HepG2 (cell line): ENCODE results near the gene STK36. TPM values are rescaled to one million over a fixed set of nuclear protein-coding genes. Genes with fewer than 3 reads are reported as not detected.
A peak's percentile ranks its signal among the peaks of the same experiment; 100 is the strongest.

Experiments used
- CCDC6 ChIP-seq: sonication (generic); formaldehyde crosslinking; IDR thresholded peaks from 2 replicates; pipeline ENCODE4 v1.8.1; 2022; ENCODE audit warnings: mild to moderate bottlenecking, missing genetic modification reagents, moderate library complexity
- CREB1 ChIP-seq, 2 experiments: fragments of 450-650 bp in 1 of 2; IDR thresholded peaks; 2 replicates each; pipeline ENCODE4 v1.6.1; 2016 to 2017; ENCODE audit warnings: control low read depth in 1 of 2, mild to moderate bottlenecking in 1 of 2, missing compliant biosample characterization in 1 of 2, missing genetic modification characterization in 1 of 2
- GATA4 ChIP-seq: sonication (generic); IDR thresholded peaks from 2 replicates; pipeline ENCODE4 v1.6.1; 2016; ENCODE audit warnings: antibody characterized with exemption, low read depth, borderline replicate concordance
- GFI1 ChIP-seq: sonication (generic); formaldehyde crosslinking; IDR thresholded peaks from 2 replicates; pipeline ENCODE4 v1.5.0; 2020; ENCODE audit warnings: missing genetic modification reagents, mild to moderate bottlenecking, borderline replicate concordance
- KAT2B ChIP-seq: fragments of 150-350 bp; IDR thresholded peaks from 2 replicates; pipeline ENCODE4 v1.6.1; 2014; ENCODE audit warnings: low read depth, low read length, borderline replicate concordance
- KDM3A ChIP-seq: IDR thresholded peaks from 2 replicates; pipeline ENCODE4 v1.6.1; 2018; ENCODE audit warnings: low read depth, missing compliant biosample characterization
- PAWR ChIP-seq: sonication (generic); formaldehyde crosslinking; IDR thresholded peaks from 2 replicates; pipeline ENCODE4 v1.4.0; 2020; ENCODE audit warnings: missing genetic modification reagents, mild to moderate bottlenecking, borderline replicate concordance
- RXRA ChIP-seq: sonication (generic); formaldehyde crosslinking; IDR thresholded peaks from 2 replicates; pipeline ENCODE4 v1.5.1; 2020; ENCODE audit warnings: missing genetic modification reagents
- SNRNP70 ChIP-seq: fragments of 200-400 bp; formaldehyde crosslinking; IDR thresholded peaks from 2 replicates; pipeline ENCODE4 v1.6.1; 2017; ENCODE audit warnings: mild to moderate bottlenecking, low read depth, low read length, moderate library complexity
- ZMYM2 ChIP-seq: sonication (generic); formaldehyde crosslinking; IDR thresholded peaks from 2 replicates; pipeline ENCODE4 v1.8.0; 2022; ENCODE audit warnings: mild to moderate bottlenecking, missing genetic modification reagents
- ZMYM3 ChIP-seq: sonication (generic); formaldehyde crosslinking; IDR thresholded peaks from 2 replicates; pipeline ENCODE4 v1.5.1; 2020; ENCODE audit warnings: mild to moderate bottlenecking, missing genetic modification reagents
- ZNF121 ChIP-seq: sonication (generic); formaldehyde crosslinking; IDR thresholded peaks from 2 replicates; pipeline ENCODE4 v1.5.0; 2020; ENCODE audit warnings: mild to moderate bottlenecking, missing genetic modification reagents
- ZNF138 ChIP-seq: sonication (generic); formaldehyde crosslinking; IDR thresholded peaks from 2 replicates; pipeline ENCODE4 v1.5.0; 2020; ENCODE audit warnings: mild to moderate bottlenecking, low read depth, missing genetic modification reagents
- ZNF274 ChIP-seq: sonication (generic); formaldehyde crosslinking; IDR thresholded peaks from 2 replicates; pipeline ENCODE4 v1.5.1; 2020; ENCODE audit warnings: mild to moderate bottlenecking, missing genetic modification reagents
- ZNF367 ChIP-seq: sonication (generic); formaldehyde crosslinking; IDR thresholded peaks from 2 replicates; pipeline ENCODE4 v1.4.0; 2020; ENCODE audit warnings: missing genetic modification reagents, borderline replicate concordance
- ZNF841 ChIP-seq: sonication (generic); formaldehyde crosslinking; IDR thresholded peaks from 2 replicates; pipeline ENCODE4 v1.8.1; 2023; ENCODE audit warnings: missing genetic modification reagents, borderline replicate concordance
- polyA plus RNA-seq, 8 experiments: library from polyadenylated mRNA; depleted of rRNA in 3 of 8; stranded (reverse) in 7 of 8; unstranded in 1 of 8; fragments of >200 nt; fragmentation: Illumina TruSeq in 4 of 8; extraction: Trizol in 4 of 8; gene quantifications; 2 replicates each; pipeline versions ENCODE4 v1.2.1 to v1.2.3, GENCODE V29; 2011 to 2016; ENCODE audit warnings: low read depth in 4 of 8, missing spikeins in 1 of 8, mixed read lengths in 1 of 8; ENCODE audit not compliant: insufficient read depth in 1 of 8
- total RNA-seq, 5 experiments: library from RNA; depleted of rRNA; stranded (reverse); fragments of >200 nt; fragmentation: Illumina TruSeq; extraction: Trizol; gene quantifications; 2 replicates each; pipeline ENCODE4 v1.2.3, GENCODE V29; 2016; ENCODE audit warnings: low read depth in 1 of 5
- TF ChIP-seq, protein P1 (sequence below): IDR thresholded peaks from 2 replicates; pipeline ENCODE4 v1.6.1; 2016; ENCODE audit warnings: missing biosample characterization, missing genetic modification reagents, low read depth
- TF ChIP-seq, protein P2 (sequence below): sonication (generic); formaldehyde crosslinking; IDR thresholded peaks from 2 replicates; pipeline ENCODE4 v1.8.0; 2022; ENCODE audit warnings: mild to moderate bottlenecking, missing genetic modification reagents, moderate library complexity
- TF ChIP-seq, protein P3 (sequence below): fragments of 450-650 bp; IDR thresholded peaks from 2 replicates; pipeline ENCODE4 v1.6.1; 2017; ENCODE audit warnings: mild to moderate bottlenecking
- TF ChIP-seq, protein P4 (sequence below): IDR thresholded peaks from 2 replicates; pipeline ENCODE4 v1.6.1; 2016; ENCODE audit warnings: missing genetic modification reagents, missing compliant biosample characterization
- TF ChIP-seq, protein P5 (sequence below): sonication (generic); formaldehyde crosslinking; IDR thresholded peaks from 2 replicates; pipeline ENCODE4 v1.4.0; 2020; ENCODE audit warnings: mild to moderate bottlenecking, missing genetic modification reagents

Gene STK36
- total and polyA plus RNA-seq, 2 of the 13 experiments (the other 11 are each of a cell fraction or from before 2014, with no cell fraction given), result 45.9 to 83.5 TPM

DNA sequence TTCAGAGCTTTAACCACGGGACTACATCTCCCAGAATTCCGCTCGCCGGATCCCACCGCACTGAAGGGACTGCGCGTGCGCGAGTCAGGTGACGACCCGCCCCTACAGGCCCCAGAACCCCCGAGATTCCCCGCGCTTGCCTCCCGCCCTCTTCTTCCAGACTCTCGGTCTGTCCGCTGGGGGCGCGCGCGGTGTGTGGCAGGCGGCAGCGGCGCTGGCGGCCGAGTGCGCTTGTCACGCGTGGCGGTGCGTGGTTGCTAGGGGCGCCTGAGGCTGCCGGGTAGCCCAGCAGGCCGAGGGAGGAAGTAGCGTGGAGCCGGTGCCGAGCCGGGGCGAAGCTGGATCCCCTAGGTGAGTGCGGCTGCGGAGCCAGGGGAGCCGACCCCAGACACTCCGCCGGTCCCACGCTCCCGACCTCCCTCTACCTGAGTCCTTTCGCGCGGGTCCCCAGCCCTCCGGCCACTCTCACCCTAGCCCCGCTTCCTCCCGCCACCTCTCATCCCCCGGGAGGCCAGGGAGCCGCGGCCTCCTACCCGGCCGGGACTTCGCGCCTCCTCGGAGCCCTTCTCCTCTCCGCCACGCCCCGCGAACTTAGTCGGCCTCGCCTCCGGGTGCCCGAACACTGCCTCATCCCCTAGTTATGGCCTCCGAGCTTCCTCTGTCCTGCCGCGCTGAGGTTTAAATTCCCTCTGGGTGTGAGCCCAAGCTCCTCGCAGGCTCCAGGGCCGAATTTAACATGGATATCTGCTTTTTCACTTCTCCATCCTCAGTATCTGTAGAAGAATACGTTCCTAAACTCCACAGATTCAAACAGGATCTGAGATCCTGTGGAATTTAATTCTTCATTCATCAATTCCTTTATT, 39.0 kb downstream of the STK36 start, which contains the start of gene TTLL4 (continued):
- TF ChIP-seq RXRA (CRISPR knock-in tag), result peak; percentile 85
- TF ChIP-seq, protein P1, sequence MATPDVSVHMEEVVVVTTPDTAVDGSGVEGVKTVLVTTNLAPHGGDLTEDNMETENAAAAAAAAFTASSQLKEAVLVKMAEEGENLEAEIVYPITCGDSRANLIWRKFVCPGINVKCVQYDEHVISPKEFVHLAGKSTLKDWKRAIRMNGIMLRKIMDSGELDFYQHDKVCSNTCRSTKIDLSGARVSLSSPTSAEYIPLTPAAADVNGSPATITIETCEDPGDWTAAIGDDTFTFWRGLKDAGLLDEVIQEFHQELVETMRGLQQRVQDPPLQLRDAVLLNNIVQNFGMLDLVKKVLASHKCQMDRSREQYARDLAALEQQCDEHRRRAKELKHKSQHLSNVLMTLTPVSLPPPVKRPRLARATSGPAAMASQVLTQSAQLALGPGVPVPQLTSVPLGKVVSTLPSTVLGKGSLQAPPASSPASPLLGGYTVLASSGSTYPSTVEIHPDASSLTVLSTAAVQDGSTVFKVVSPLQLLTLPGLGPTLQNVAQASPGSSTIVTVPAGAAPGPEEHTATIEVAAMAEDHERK (CRISPR knock-in tag), result peak; percentile 60
- no peak for TF ChIP-seq KAT2B
- TF ChIP-seq GATA4, result peak; percentile 70; the same call in 1 of the 2 replicates
- peak; percentile 80; the same call in 1 of the 2 replicates for TF ChIP-seq ZNF121 (CRISPR knock-in tag)
- no peak for TF ChIP-seq SNRNP70
- peak; percentile 65 for TF ChIP-seq CREB1 (IDR thresholded peaks at IDR 0.05)
- no peak for TF ChIP-seq CREB1 (CRISPR knock-in tag; IDR thresholded peaks at IDR 0.05)
- TF ChIP-seq ZNF138 (CRISPR knock-in tag), result peak; percentile 97; the same call in 1 of the 2 replicates
- peak; percentile 83; the same call in 1 of the 2 replicates for TF ChIP-seq GFI1 (CRISPR knock-in tag)
- no peak for TF ChIP-seq ZNF841 (CRISPR knock-in tag)
- TF ChIP-seq ZMYM3 (CRISPR knock-in tag), result peak; percentile 64; the same call in 1 of the 2 replicates
- peak; percentile 80 for TF ChIP-seq KDM3A (CRISPR knock-in tag)
- TF ChIP-seq, protein P2, sequence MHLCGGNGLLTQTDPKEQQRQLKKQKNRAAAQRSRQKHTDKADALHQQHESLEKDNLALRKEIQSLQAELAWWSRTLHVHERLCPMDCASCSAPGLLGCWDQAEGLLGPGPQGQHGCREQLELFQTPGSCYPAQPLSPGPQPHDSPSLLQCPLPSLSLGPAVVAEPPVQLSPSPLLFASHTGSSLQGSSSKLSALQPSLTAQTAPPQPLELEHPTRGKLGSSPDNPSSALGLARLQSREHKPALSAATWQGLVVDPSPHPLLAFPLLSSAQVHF (CRISPR knock-in tag), result peak; percentile 54; the same call in 1 of the 2 replicates
- peak; percentile 95 for TF ChIP-seq ZNF274 (CRISPR knock-in tag)
- TF ChIP-seq, protein P3, sequence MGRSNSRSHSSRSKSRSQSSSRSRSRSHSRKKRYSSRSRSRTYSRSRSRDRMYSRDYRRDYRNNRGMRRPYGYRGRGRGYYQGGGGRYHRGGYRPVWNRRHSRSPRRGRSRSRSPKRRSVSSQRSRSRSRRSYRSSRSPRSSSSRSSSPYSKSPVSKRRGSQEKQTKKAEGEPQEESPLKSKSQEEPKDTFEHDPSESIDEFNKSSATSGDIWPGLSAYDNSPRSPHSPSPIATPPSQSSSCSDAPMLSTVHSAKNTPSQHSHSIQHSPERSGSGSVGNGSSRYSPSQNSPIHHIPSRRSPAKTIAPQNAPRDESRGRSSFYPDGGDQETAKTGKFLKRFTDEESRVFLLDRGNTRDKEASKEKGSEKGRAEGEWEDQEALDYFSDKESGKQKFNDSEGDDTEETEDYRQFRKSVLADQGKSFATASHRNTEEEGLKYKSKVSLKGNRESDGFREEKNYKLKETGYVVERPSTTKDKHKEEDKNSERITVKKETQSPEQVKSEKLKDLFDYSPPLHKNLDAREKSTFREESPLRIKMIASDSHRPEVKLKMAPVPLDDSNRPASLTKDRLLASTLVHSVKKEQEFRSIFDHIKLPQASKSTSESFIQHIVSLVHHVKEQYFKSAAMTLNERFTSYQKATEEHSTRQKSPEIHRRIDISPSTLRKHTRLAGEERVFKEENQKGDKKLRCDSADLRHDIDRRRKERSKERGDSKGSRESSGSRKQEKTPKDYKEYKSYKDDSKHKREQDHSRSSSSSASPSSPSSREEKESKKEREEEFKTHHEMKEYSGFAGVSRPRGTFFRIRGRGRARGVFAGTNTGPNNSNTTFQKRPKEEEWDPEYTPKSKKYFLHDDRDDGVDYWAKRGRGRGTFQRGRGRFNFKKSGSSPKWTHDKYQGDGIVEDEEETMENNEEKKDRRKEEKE, result no peak
- peak; percentile 90 for TF ChIP-seq ZMYM2 (CRISPR knock-in tag)
- TF ChIP-seq, protein P4, sequence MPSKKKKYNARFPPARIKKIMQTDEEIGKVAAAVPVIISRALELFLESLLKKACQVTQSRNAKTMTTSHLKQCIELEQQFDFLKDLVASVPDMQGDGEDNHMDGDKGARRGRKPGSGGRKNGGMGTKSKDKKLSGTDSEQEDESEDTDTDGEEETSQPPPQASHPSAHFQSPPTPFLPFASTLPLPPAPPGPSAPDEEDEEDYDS (CRISPR knock-in tag), result peak; percentile 51; the same call in 1 of the 2 replicates
- TF ChIP-seq CCDC6 (CRISPR knock-in tag), result peak; percentile 99
- TF ChIP-seq, protein P5, sequence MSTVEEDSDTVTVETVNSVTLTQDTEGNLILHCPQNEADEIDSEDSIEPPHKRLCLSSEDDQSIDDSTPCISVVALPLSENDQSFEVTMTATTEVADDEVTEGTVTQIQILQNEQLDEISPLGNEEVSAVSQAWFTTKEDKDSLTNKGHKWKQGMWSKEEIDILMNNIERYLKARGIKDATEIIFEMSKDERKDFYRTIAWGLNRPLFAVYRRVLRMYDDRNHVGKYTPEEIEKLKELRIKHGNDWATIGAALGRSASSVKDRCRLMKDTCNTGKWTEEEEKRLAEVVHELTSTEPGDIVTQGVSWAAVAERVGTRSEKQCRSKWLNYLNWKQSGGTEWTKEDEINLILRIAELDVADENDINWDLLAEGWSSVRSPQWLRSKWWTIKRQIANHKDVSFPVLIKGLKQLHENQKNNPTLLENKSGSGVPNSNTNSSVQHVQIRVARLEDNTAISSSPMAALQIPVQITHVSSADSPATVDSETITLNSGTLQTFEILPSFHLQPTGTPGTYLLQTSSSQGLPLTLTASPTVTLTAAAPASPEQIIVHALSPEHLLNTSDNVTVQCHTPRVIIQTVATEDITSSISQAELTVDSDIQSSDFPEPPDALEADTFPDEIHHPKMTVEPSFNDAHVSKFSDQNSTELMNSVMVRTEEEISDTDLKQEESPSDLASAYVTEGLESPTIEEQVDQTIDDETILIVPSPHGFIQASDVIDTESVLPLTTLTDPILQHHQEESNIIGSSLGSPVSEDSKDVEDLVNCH (CRISPR knock-in tag), result no peak
- peak; percentile 27 for TF ChIP-seq ZNF367 (CRISPR knock-in tag)
- peak; percentile 86; the same call in 1 of the 2 replicates for TF ChIP-seq PAWR (CRISPR knock-in tag)
